K562 (cell line): ENCODE results near the gene CCR9. TPM values are rescaled to one million over a fixed set of nuclear protein-coding genes. Genes with fewer than 3 reads are reported as not detected.

Experiments
- ATAC-seq: fragments of 200-7000 bp; cut with Tn5 transposase; 3 replicates; pipeline ENCODE4 v1.9.1; 2020; ENCODE audit warnings: moderate library complexity
- BruUV-seq: library from RNA; stranded (reverse); fragments of 400-500 nt; replicated peaks from 2 replicates; lab custom pipeline; 2021; lab: Mats Ljungman, UMichigan
- CTCF ChIA-PET: fragments of 300-600 bp; formaldehyde crosslinking; extraction: SDS; loops from one replicate; lab custom pipeline; 2021; ENCODE audit warnings: low intra/inter-chr PET ratio; lab: Yijun Ruan, JAX
- POLR2A ChIA-PET: fragments of 300-600, 350-650 bp; sonication (Branson Sonifier 250); formaldehyde crosslinking; extraction: SDS; loops from one replicate; lab custom pipeline; 2021; ENCODE audit warnings: antibody characterized with exemption, inconsistent platforms; lab: Yijun Ruan, JAX
- DNase-seq, 4 experiments: peaks; one replicate each; pipeline versions ENCODE4 v3.0.0 to v3.0.0-alpha.2; 2011 to 2018; ENCODE audit warnings: low spot score in 3 of 4, mixed read lengths in 3 of 4; ENCODE audit errors: extremely low read depth in 1 of 4
- FAIRE-seq: peaks from 2 replicates; lab custom pipeline; 2011; peaks lifted over from hg19 to GRCh38; lab: Jason Lieb, UNC
- H2AFZ ChIP-seq: 2 replicates; pipeline ENCODE4 v1.6.0; 2011; ENCODE audit warnings: low read depth, low read length, control low read depth, inconsistent platforms
- H3K27ac ChIP-seq: fragments of 200-600 bp; 3 replicates; pipeline ENCODE4 v1.8.0; 2011; ENCODE audit warnings: low read depth, mild to moderate bottlenecking, control low read depth, inconsistent platforms, low read length, moderate library complexity, mixed read lengths; ENCODE audit errors: extremely low read depth
- H3K27me3 ChIP-seq, 2 experiments: fragments of 300-600 bp in 1 of 2; 2 replicates in 1 of 2; 3 replicates in 1 of 2; pipeline versions ENCODE4 v1.6.0 to v1.8.0; 2011; ENCODE audit warnings: inconsistent platforms in 2 of 2, low read length in 2 of 2, mild to moderate bottlenecking in 1 of 2, mixed read lengths in 1 of 2, moderate library complexity in 1 of 2; ENCODE audit not compliant: control insufficient read depth in 2 of 2, insufficient read depth in 2 of 2
- H3K36me3 ChIP-seq: fragments of 300-600 bp; 3 replicates; pipeline ENCODE4 v1.8.0; 2011; ENCODE audit warnings: mild to moderate bottlenecking, low read length, inconsistent platforms; ENCODE audit not compliant: control insufficient read depth, insufficient read depth
- H3K4me1 ChIP-seq, 2 experiments: fragments of 200-600 bp in 1 of 2; replicated peaks in 1 of 2; 2 replicates in 1 of 2; 3 replicates in 1 of 2; pipeline versions ENCODE4 v1.5.1 to v1.8.0; 2011; ENCODE audit warnings: inconsistent platforms in 2 of 2, low read length in 2 of 2, mild to moderate bottlenecking in 1 of 2, mixed read lengths in 1 of 2, moderate library complexity in 1 of 2; ENCODE audit not compliant: control insufficient read depth in 2 of 2, insufficient read depth in 2 of 2
- H3K4me2 ChIP-seq: 2 replicates; pipeline ENCODE4 v1.6.1; 2011; ENCODE audit warnings: low read length, control low read depth, inconsistent platforms, mixed read lengths; ENCODE audit not compliant: insufficient read depth
- H3K4me3 ChIP-seq: fragments of 200-600 bp; sonication (generic), shearing (Covaris generic); 2 replicates; pipeline ENCODE4 v1.5.1; 2016; ENCODE audit warnings: control low read depth, inconsistent platforms
- H3K79me2 ChIP-seq: fragments of 200-600 bp; 3 replicates; pipeline ENCODE4 v1.8.0; 2011; ENCODE audit warnings: low read length, inconsistent platforms; ENCODE audit not compliant: control insufficient read depth, insufficient read depth
- H3K9ac ChIP-seq, 2 experiments: 2 replicates each; pipeline versions ENCODE4 v1.6.0 to v1.6.1; 2011; ENCODE audit warnings: low read depth in 2 of 2, low read length in 2 of 2, control low read depth in 1 of 2, inconsistent platforms in 1 of 2, mild to moderate bottlenecking in 1 of 2, mixed read lengths in 1 of 2; ENCODE audit not compliant: insufficient read depth in 1 of 2
- H3K9me1 ChIP-seq: one replicate; pipeline ENCODE4 v1.6.0; 2011; ENCODE audit warnings: inconsistent platforms, mild to moderate bottlenecking, low read length, moderate library complexity; ENCODE audit not compliant: control insufficient read depth, insufficient read depth
- H3K9me3 ChIP-seq: replicated peaks from 2 replicates; pipeline ENCODE4 v1.5.1; 2011; ENCODE audit warnings: low read depth, low read length, inconsistent platforms; ENCODE audit not compliant: control insufficient read depth, insufficient read depth
- H4K20me1 ChIP-seq: replicated peaks from 2 replicates; pipeline ENCODE4 v1.6.1; 2011; ENCODE audit warnings: low read length, inconsistent platforms, mixed read lengths; ENCODE audit not compliant: control insufficient read depth, insufficient read depth
- ARID1B ChIP-seq: fragments of 450-650 bp; IDR thresholded peaks from 2 replicates; pipeline ENCODE4 v1.6.1; 2016; ENCODE audit warnings: antibody characterized with exemption, mild to moderate bottlenecking, inconsistent platforms
- CC2D1A ChIP-seq: fragments of 450-650 bp; IDR thresholded peaks from 2 replicates; pipeline ENCODE4 v1.6.1; 2017; ENCODE audit warnings: mild to moderate bottlenecking
- DMBX1 ChIP-seq: fragments of 250-450 bp; sonication (Bioruptor Pico); IDR thresholded peaks from 2 replicates; pipeline ENCODE4 v1.8.0; 2022; ENCODE audit warnings: inconsistent platforms, mild to moderate bottlenecking, moderate library complexity, borderline replicate concordance
- HSF4 ChIP-seq: fragments of 250-450 bp; sonication (Bioruptor Pico); IDR thresholded peaks from 2 replicates; pipeline ENCODE4 v2.1.2; 2022; ENCODE audit warnings: mild to moderate bottlenecking, moderate library complexity, borderline replicate concordance
- NFIC ChIP-seq: fragments of 450-650 bp; IDR thresholded peaks from 2 replicates; pipeline ENCODE4 v1.6.1; 2017; ENCODE audit warnings: mild to moderate bottlenecking, inconsistent platforms
- PKNOX1 ChIP-seq: fragments of 450-650 bp; IDR thresholded peaks from 2 replicates; pipeline ENCODE4 v1.6.1; 2016
- SETDB1 ChIP-seq: IDR thresholded peaks from one replicate; pipeline ENCODE4 v1.6.1; 2012; ENCODE audit warnings: low read length, control low read depth, inconsistent platforms
- TARDBP ChIP-seq: fragments of 450-650 bp; IDR thresholded peaks from 2 replicates; pipeline ENCODE4 v1.6.1; 2016
- WGBS: fragments of 100-300 bp; shearing (Covaris generic); methylation state at CpG from one replicate; pipeline ENCODE4 v1.1.6; 2016; ENCODE audit warnings: low coverage, mixed read lengths; ENCODE audit not compliant: insufficient coverage; ENCODE audit errors: missing lambda C conversion rate; 5-methylcytosine and 5-hydroxymethylcytosine counted together
- in situ Hi-C: fragments of 300-500 bp; cut with MboI; formaldehyde crosslinking; loops from 4 replicates; pipeline ENCODE4 v1.15.0; 2018; ENCODE audit warnings: inconsistent platforms, mixed read lengths
- intact Hi-C: fragments of 100-400 bp; cut with micrococcal nuclease; formaldehyde crosslinking; loops from 2 replicates; pipeline ENCODE4 v1.14.2; 2022
- polyA plus RNA-seq, 8 experiments: library from polyadenylated mRNA; depleted of rRNA in 4 of 8; stranded (reverse) in 5 of 8; unstranded in 3 of 8; fragments of >200 nt; fragmentation: Nextera tagmentation in 2 of 8; fragmentation: Illumina TruSeq in 1 of 8; extraction: Ambion mirVana in 2 of 8; extraction: Trizol in 1 of 8; gene quantifications; 2 replicates each; pipeline versions ENCODE4 v1.2.1 to v1.2.3, GENCODE V29; 2011 to 2014; ENCODE audit warnings: inconsistent platforms in 1 of 8, missing spikeins in 1 of 8
- total RNA-seq, 7 experiments: library from RNA; depleted of rRNA in 6 of 7; stranded (reverse); fragments of >200 nt in 6 of 7; fragmentation: Illumina TruSeq in 2 of 7; extraction: Trizol in 2 of 7; gene quantifications; 2 replicates each; pipeline versions ENCODE4 v1.2.1 to v1.2.3, GENCODE V29; 2011 to 2021; ENCODE audit warnings: low replicate concordance in 1 of 7

The CCR9 gene
- total and polyA plus RNA-seq, 9 of the 15 experiments (the other 6 are each of a cell fraction or from before 2014, with no cell fraction given) = not detected

- Histone ChIP-seq H4K20me1 (no peaks in the 10 kb centered on the region; the same call in 1 of the 2 replicates), H3K4me2 (no peak overlapping the region), H3K27me3 (peaks cover 0 to 49% of the 10 kb centered on the region in 2 experiments; a peak in 4 of 5 replicates)
- 36% methylated on average over 7 of the region's 7 CpGs for WGBS
- no peak for DNase-seq
- CTCF ChIA-PET = no interaction called here
- in situ Hi-C loops = no loop called here
- POLR2A ChIA-PET = interaction anchor here (1.3 kb wide), 1 partner anchor 12 kb away, joined by 5 read pairs; no protein-coding TSS in a partner anchor
- intact Hi-C loops = loop anchor here (10.0 kb wide), 1 partner anchor 394 kb away; no protein-coding TSS in a partner anchor
- no TSS peak for BruUV-seq
- no peak for TF ChIP-seq CC2D1A
- TF ChIP-seq NFIC = no peak
- TF ChIP-seq HSF4 (CRISPR knock-in tag) = no peak
- no peak for TF ChIP-seq DMBX1 (CRISPR knock-in tag)
- no peak for TF ChIP-seq PKNOX1
- TF ChIP-seq TARDBP = no peak
- no peak for TF ChIP-seq ARID1B
- no peak for TF ChIP-seq SETDB1
- TF ChIP-seq, all 486 proteins: peak for 0
- FAIRE-seq = no peak
- Histone ChIP-seq H2AFZ (no peak overlapping the region), H3K27ac (no peak overlapping the region), H3K9me3 (no peaks in the 10 kb centered on the region), H3K36me3 (no peaks in the 10 kb centered on the region), H3K4me1 (peaks cover 0 to 3% of the 10 kb centered on the region in 2 experiments; a peak in 3 of 5 replicates), H3K4me3 (no peak overlapping the region), H3K9ac (no peak overlapping the region), H3K79me2 (no peaks in the 10 kb centered on the region), H3K9me1 (peaks cover 2% of the 10 kb centered on the region)
- no peak for ATAC-seq
Observed at GRCh38 chr3:45908761-45909160, 22.4 kb downstream of the CCR9 start.
